WTC11 (cell line): ENCODE measurements around the gene TMEM169. TPM values are rescaled to one million over a fixed set of nuclear protein-coding genes. Genes with fewer than 3 reads are reported as not detected.

Experiments
- ATAC-seq: fragments of 200-7000 bp; cut with Tn5 transposase; 2 replicates; pipeline ENCODE4 v1.10.0; 2021; ENCODE audit warnings: mild to moderate bottlenecking, moderate library complexity
- CTCF ChIA-PET: fragments of 300-600 bp; sonication (Branson Sonifier 250); formaldehyde crosslinking; loops from one replicate; lab custom pipeline; 2021; ENCODE audit warnings: antibody characterized with exemption; lab: Charles Lee
- POLR2A ChIA-PET: fragments of 350-600 bp; sonication (Branson Sonifier 250); formaldehyde crosslinking; loops from one replicate; lab custom pipeline; 2021; ENCODE audit warnings: antibody characterized with exemption; lab: Charles Lee
- DNase-seq: peaks from one replicate; pipeline ENCODE4 v3.0.0; 2021; ENCODE audit warnings: low spot score
- H3K27ac Mint-ChIP-seq: 2 replicates; pipeline ENCODE4 v1.8.0; 2021; ENCODE audit warnings: mixed read lengths
- H3K27me3 Mint-ChIP-seq: 2 replicates; pipeline ENCODE4 v1.8.0; 2021; ENCODE audit warnings: low read depth, mild to moderate bottlenecking, moderate library complexity, mixed read lengths
- H3K36me3 Mint-ChIP-seq: 2 replicates; pipeline ENCODE4 v1.8.0; 2021; ENCODE audit warnings: mixed read lengths
- H3K4me1 Mint-ChIP-seq: 2 replicates; pipeline ENCODE4 v1.8.0; 2022; ENCODE audit warnings: mixed read lengths
- H3K4me3 Mint-ChIP-seq: 2 replicates; pipeline ENCODE4 v1.8.0; 2021; ENCODE audit warnings: mild to moderate bottlenecking, moderate library complexity, mixed read lengths
- H3K9me3 Mint-ChIP-seq: 2 replicates; pipeline ENCODE4 v1.8.0; 2021; ENCODE audit warnings: mixed read lengths
- CBFB ChIP-seq: sonication (generic); formaldehyde crosslinking; IDR thresholded peaks from 2 replicates; pipeline ENCODE4 v1.8.1; 2022; ENCODE audit warnings: mild to moderate bottlenecking, low read depth, missing genetic modification reagents
- HMGA2 ChIP-seq: fragments of 250-450 bp; sonication (Bioruptor Pico); IDR thresholded peaks from 2 replicates; pipeline ENCODE4 v1.4.0; 2021; ENCODE audit warnings: mild to moderate bottlenecking, moderate library complexity
- JAZF1 ChIP-seq: fragments of 250-450 bp; sonication (Bioruptor Pico); IDR thresholded peaks from 2 replicates; pipeline ENCODE4 v1.9.0; 2021; ENCODE audit warnings: moderate library complexity, mild to moderate bottlenecking, inconsistent platforms
- NR1H2 ChIP-seq: sonication (generic); formaldehyde crosslinking; IDR thresholded peaks from 2 replicates; pipeline ENCODE4 v1.9.0; 2021; ENCODE audit warnings: mild to moderate bottlenecking, moderate library complexity, missing genetic modification reagents
- NR2C2 ChIP-seq: sonication (generic); formaldehyde crosslinking; IDR thresholded peaks from 2 replicates; pipeline ENCODE4 v1.8.0; 2022; ENCODE audit warnings: mild to moderate bottlenecking, missing genetic modification reagents
- OVOL2 ChIP-seq: fragments of 250-450 bp; sonication (Bioruptor Pico); IDR thresholded peaks from 2 replicates; pipeline ENCODE4 v1.9.0; 2021; ENCODE audit warnings: mild to moderate bottlenecking, borderline replicate concordance
- PRRX2 ChIP-seq: fragments of 250-450 bp; sonication (Bioruptor Pico); IDR thresholded peaks from 2 replicates; pipeline ENCODE4 v1.8.0; 2021; ENCODE audit warnings: mild to moderate bottlenecking
- RELA ChIP-seq: sonication (generic); formaldehyde crosslinking; IDR thresholded peaks from 2 replicates; pipeline ENCODE4 v1.8.1; 2022; ENCODE audit warnings: missing genetic modification reagents, mild to moderate bottlenecking, borderline replicate concordance
- SMAD4 ChIP-seq: sonication (generic); formaldehyde crosslinking; IDR thresholded peaks from 2 replicates; pipeline ENCODE4 v1.8.0; 2022; ENCODE audit warnings: mild to moderate bottlenecking, missing genetic modification reagents
- TEAD1 ChIP-seq: sonication (generic); formaldehyde crosslinking; IDR thresholded peaks from 2 replicates; pipeline ENCODE4 v1.8.0; 2022; ENCODE audit warnings: mild to moderate bottlenecking, missing genetic modification reagents
- TP53 ChIP-seq: sonication (generic); formaldehyde crosslinking; IDR thresholded peaks from 2 replicates; pipeline ENCODE4 v1.8.1; 2023; ENCODE audit warnings: mild to moderate bottlenecking, missing genetic modification reagents
- ZNF121 ChIP-seq: sonication (generic); formaldehyde crosslinking; IDR thresholded peaks from 2 replicates; pipeline ENCODE4 v1.8.0; 2023; ENCODE audit warnings: missing genetic modification reagents
- ZNF219 ChIP-seq: sonication (generic); formaldehyde crosslinking; IDR thresholded peaks from 2 replicates; pipeline ENCODE4 v1.8.0; 2023; ENCODE audit warnings: missing genetic modification reagents, mild to moderate bottlenecking, borderline replicate concordance
- ZNF317 ChIP-seq: sonication (generic); formaldehyde crosslinking; IDR thresholded peaks from 2 replicates; pipeline ENCODE4 v1.8.1; 2023; ENCODE audit warnings: low read depth, mild to moderate bottlenecking, moderate library complexity, missing genetic modification reagents, borderline replicate concordance
- ZNF423 ChIP-seq: fragments of 250-450 bp; sonication (Bioruptor Pico); IDR thresholded peaks from 2 replicates; pipeline ENCODE4 v2.1.2; 2022; ENCODE audit warnings: mild to moderate bottlenecking, moderate library complexity
- ZNF671 ChIP-seq: fragments of 250-450 bp; sonication (Bioruptor Pico); IDR thresholded peaks from 2 replicates; pipeline ENCODE4 v1.8.0; 2021; ENCODE audit warnings: mild to moderate bottlenecking
- total RNA-seq: library from RNA; stranded (reverse); gene quantifications from 3 replicates; pipeline ENCODE4 v1.2.3, GENCODE V29; 2021
- TF ChIP-seq, protein P1 (sequence below): sonication (generic); formaldehyde crosslinking; IDR thresholded peaks from 2 replicates; pipeline ENCODE4 v1.8.1; 2023; ENCODE audit warnings: mild to moderate bottlenecking, missing genetic modification reagents
- TF ChIP-seq, protein P2 (sequence below): sonication (generic); formaldehyde crosslinking; IDR thresholded peaks from 2 replicates; pipeline ENCODE4 v1.8.1; 2022; ENCODE audit warnings: mild to moderate bottlenecking, missing genetic modification reagents, moderate library complexity, borderline replicate concordance
- TF ChIP-seq, protein P3 (sequence below): sonication (generic); formaldehyde crosslinking; conservative IDR thresholded peaks from 2 replicates; pipeline ENCODE4 v1.8.1; 2022; ENCODE audit warnings: mild to moderate bottlenecking, missing genetic modification reagents
- TF ChIP-seq, protein P4 (sequence below): sonication (generic); formaldehyde crosslinking; IDR thresholded peaks from 2 replicates; pipeline ENCODE4 v1.8.1; 2023; ENCODE audit warnings: mild to moderate bottlenecking, moderate library complexity, missing genetic modification reagents
- TF ChIP-seq, protein P5 (sequence below): sonication (generic); formaldehyde crosslinking; IDR thresholded peaks from 2 replicates; pipeline ENCODE4 v1.8.1; 2022; ENCODE audit warnings: low read depth, missing genetic modification reagents, borderline replicate concordance
- TF ChIP-seq, protein P6 (sequence below): sonication (generic); formaldehyde crosslinking; IDR thresholded peaks from 2 replicates; pipeline ENCODE4 v1.8.1; 2023; ENCODE audit warnings: mild to moderate bottlenecking, missing genetic modification reagents
- TF ChIP-seq, protein P7 (sequence below): sonication (generic); formaldehyde crosslinking; IDR thresholded peaks from 2 replicates; pipeline ENCODE4 v1.8.0; 2022; ENCODE audit warnings: mild to moderate bottlenecking, missing genetic modification reagents

TMEM169 gene
- total RNA-seq, 1 experiment from 2014 or later, result 1.8 TPM

DNA sequence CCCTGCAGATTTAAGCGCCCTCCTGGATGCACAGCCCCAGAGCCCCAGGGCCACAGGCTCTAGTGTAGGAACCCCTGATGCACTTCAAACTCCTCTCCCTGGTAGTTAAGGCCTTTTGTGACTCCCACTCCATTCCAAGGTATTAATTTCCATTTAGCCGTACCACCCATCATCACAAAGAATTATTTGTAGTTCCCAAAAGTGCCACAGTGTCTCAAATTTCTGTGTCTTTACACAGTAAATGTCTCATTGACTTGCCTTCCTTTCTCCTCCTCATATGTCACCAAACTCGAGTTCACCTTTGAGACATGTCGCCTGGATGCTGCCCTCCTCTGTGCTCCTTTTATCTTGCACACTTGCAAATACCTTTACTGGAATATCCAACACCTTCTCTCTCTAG is 26.0 kb upstream of the TMEM169 start:
- Mint-ChIP-seq H3K27ac (peak overlapping the region; percentile 54; the same call in 1 of the 2 replicates), H3K27me3 (no peaks in the 10 kb centered on the region), H3K36me3 (peaks cover 25% of the 10 kb centered on the region), H3K4me3 (no peak overlapping the region), H3K4me1 (peaks cover 29% of the 10 kb centered on the region), H3K9me3 (peaks cover 7% of the 10 kb centered on the region)
- TF ChIP-seq, protein P1, sequence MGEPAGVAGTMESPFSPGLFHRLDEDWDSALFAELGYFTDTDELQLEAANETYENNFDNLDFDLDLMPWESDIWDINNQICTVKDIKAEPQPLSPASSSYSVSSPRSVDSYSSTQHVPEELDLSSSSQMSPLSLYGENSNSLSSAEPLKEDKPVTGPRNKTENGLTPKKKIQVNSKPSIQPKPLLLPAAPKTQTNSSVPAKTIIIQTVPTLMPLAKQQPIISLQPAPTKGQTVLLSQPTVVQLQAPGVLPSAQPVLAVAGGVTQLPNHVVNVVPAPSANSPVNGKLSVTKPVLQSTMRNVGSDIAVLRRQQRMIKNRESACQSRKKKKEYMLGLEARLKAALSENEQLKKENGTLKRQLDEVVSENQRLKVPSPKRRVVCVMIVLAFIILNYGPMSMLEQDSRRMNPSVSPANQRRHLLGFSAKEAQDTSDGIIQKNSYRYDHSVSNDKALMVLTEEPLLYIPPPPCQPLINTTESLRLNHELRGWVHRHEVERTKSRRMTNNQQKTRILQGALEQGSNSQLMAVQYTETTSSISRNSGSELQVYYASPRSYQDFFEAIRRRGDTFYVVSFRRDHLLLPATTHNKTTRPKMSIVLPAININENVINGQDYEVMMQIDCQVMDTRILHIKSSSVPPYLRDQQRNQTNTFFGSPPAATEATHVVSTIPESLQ, result no peak
- no peak for TF ChIP-seq ZNF121 (CRISPR knock-in tag)
- TF ChIP-seq TEAD1 (CRISPR knock-in tag), result no peak
- TF ChIP-seq TP53 (CRISPR knock-in tag), result no peak
- DNase-seq, result no peak
- ChIA-PET POLR2A (no interaction called here), CTCF (no interaction called here)
- no peak for ATAC-seq

DNA sequence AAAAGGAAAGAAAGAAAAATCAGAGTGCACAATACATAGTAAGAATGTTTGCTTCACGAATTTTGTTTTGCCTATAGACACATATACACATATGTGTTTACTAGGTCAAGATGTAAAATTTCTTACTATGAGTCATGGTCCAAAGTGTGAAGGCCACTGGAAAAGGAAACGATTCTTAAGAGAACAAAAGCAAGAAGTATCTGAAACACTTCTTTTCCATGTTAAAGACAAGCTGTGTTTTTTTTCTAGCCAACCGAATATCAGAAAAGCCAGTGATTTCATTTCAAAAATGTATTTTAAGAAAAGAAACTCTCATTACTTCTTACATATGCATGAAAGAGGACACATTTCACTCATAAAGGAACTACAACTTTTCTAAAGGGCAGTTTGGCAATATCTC is 25.0 kb upstream of the TMEM169 start:
- Mint-ChIP-seq H3K4me1 (peaks cover 20% of the 10 kb centered on the region), H3K9me3 (peaks cover 7% of the 10 kb centered on the region), H3K36me3 (peaks cover 21% of the 10 kb centered on the region), H3K4me3 (no peak overlapping the region), H3K27ac (no peak overlapping the region), H3K27me3 (no peaks in the 10 kb centered on the region)
- POLR2A ChIA-PET, result interaction anchor here (0.6 kb wide), 1 partner anchor 51 kb away, joined by 3 read pairs; no protein-coding TSS in a partner anchor
- DNase-seq (no peak), ATAC-seq (no peak)
- CTCF ChIA-PET, result no interaction called here
- TF ChIP-seq ZNF219 (no peak), ZNF671 (CRISPR knock-in tag) (no peak), NR2C2 (CRISPR knock-in tag) (no peak), RELA (CRISPR knock-in tag) (no peak), HMGA2 (CRISPR knock-in tag) (no peak), NR1H2 (no peak), PRRX2 (CRISPR knock-in tag) (no peak), ZNF317 (CRISPR knock-in tag) (no peak), ZNF423 (CRISPR knock-in tag) (no peak)
- TF ChIP-seq, protein P2, sequence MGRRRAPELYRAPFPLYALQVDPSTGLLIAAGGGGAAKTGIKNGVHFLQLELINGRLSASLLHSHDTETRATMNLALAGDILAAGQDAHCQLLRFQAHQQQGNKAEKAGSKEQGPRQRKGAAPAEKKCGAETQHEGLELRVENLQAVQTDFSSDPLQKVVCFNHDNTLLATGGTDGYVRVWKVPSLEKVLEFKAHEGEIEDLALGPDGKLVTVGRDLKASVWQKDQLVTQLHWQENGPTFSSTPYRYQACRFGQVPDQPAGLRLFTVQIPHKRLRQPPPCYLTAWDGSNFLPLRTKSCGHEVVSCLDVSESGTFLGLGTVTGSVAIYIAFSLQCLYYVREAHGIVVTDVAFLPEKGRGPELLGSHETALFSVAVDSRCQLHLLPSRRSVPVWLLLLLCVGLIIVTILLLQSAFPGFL, result no peak
- TF ChIP-seq, protein P3, sequence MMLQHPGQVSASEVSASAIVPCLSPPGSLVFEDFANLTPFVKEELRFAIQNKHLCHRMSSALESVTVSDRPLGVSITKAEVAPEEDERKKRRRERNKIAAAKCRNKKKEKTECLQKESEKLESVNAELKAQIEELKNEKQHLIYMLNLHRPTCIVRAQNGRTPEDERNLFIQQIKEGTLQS (CRISPR knock-in tag), result no peak
- TF ChIP-seq, protein P4, sequence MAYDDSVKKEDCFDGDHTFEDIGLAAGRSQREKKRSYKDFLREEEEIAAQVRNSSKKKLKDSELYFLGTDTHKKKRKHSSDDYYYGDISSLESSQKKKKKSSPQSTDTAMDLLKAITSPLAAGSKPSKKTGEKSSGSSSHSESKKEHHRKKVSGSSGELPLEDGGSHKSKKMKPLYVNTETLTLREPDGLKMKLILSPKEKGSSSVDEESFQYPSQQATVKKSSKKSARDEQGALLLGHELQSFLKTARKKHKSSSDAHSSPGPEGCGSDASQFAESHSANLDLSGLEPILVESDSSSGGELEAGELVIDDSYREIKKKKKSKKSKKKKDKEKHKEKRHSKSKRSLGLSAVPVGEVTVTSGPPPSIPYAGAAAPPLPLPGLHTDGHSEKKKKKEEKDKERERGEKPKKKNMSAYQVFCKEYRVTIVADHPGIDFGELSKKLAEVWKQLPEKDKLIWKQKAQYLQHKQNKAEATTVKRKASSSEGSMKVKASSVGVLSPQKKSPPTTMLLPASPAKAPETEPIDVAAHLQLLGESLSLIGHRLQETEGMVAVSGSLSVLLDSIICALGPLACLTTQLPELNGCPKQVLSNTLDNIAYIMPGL (CRISPR knock-in tag), result no peak
- TF ChIP-seq, protein P5, sequence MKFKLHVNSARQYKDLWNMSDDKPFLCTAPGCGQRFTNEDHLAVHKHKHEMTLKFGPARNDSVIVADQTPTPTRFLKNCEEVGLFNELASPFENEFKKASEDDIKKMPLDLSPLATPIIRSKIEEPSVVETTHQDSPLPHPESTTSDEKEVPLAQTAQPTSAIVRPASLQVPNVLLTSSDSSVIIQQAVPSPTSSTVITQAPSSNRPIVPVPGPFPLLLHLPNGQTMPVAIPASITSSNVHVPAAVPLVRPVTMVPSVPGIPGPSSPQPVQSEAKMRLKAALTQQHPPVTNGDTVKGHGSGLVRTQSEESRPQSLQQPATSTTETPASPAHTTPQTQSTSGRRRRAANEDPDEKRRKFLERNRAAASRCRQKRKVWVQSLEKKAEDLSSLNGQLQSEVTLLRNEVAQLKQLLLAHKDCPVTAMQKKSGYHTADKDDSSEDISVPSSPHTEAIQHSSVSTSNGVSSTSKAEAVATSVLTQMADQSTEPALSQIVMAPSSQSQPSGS, result no peak

DNA sequence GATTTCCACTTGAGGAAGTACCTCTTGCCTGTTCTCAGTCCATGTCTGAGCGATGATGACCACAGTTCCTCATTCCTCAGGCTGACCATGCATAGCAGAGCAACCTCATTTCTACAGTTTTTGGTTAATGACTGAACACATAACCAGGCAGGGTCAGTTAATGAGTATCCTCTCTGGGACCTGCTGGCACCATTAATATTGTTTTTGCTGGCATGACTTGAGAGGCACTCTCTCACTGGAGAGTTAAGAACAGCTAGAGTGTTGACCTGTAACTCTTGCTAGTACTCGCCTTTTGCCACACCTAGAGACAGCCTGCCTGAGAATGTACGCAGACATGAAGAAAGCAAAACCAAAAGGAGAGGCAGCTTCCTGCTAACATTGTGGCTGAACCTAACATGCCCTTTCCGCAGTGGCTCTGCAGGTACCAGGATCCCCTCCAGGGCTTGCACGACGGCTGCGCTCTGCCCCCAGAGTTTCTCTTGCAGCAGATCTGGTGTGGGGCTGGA is 24.0 kb upstream of the TMEM169 start:
- Mint-ChIP-seq H3K4me3 (no peak overlapping the region), H3K27ac (peak overlapping the region; percentile 53), H3K27me3 (no peaks in the 10 kb centered on the region), H3K9me3 (peaks cover 7% of the 10 kb centered on the region), H3K4me1 (peaks cover 12% of the 10 kb centered on the region), H3K36me3 (peaks cover 19% of the 10 kb centered on the region)
- POLR2A ChIA-PET, result no interaction called here
- DNase-seq, result no peak
- peak; percentile 74 for ATAC-seq
- CTCF ChIA-PET, result interaction anchor here (1.0 to 1.2 kb wide), 2 partner anchors 24 to 52 kb away, joined by 4 to 5 read pairs; partner anchors contain the start of genes PECR and TMEM169
- TF ChIP-seq, protein P6, sequence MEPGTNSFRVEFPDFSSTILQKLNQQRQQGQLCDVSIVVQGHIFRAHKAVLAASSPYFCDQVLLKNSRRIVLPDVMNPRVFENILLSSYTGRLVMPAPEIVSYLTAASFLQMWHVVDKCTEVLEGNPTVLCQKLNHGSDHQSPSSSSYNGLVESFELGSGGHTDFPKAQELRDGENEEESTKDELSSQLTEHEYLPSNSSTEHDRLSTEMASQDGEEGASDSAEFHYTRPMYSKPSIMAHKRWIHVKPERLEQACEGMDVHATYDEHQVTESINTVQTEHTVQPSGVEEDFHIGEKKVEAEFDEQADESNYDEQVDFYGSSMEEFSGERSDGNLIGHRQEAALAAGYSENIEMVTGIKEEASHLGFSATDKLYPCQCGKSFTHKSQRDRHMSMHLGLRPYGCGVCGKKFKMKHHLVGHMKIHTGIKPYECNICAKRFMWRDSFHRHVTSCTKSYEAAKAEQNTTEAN (CRISPR knock-in tag), result no peak
- TF ChIP-seq SMAD4, result no peak
- no peak for TF ChIP-seq CBFB (CRISPR knock-in tag)
- TF ChIP-seq JAZF1 (CRISPR knock-in tag), result no peak
- TF ChIP-seq OVOL2 (CRISPR knock-in tag), result no peak
- TF ChIP-seq, protein P7, sequence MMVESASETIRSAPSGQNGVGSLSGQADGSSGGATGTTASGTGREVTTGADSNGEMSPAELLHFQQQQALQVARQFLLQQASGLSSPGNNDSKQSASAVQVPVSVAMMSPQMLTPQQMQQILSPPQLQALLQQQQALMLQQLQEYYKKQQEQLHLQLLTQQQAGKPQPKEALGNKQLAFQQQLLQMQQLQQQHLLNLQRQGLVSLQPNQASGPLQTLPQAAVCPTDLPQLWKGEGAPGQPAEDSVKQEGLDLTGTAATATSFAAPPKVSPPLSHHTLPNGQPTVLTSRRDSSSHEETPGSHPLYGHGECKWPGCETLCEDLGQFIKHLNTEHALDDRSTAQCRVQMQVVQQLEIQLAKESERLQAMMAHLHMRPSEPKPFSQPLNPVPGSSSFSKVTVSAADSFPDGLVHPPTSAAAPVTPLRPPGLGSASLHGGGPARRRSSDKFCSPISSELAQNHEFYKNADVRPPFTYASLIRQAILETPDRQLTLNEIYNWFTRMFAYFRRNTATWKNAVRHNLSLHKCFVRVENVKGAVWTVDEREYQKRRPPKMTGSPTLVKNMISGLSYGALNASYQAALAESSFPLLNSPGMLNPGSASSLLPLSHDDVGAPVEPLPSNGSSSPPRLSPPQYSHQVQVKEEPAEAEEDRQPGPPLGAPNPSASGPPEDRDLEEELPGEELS (CRISPR knock-in tag), result no peak
